NCI-H748 (cell line): ENCODE measurements around the gene INHBB.
"Not testable (repeated sequence)": the region's sequence is repeated elsewhere in the genome, so short reads cannot be mapped to it uniquely, and the experiment has no call there.

Experiments
- DNase-seq: peaks from one replicate; lab custom pipeline; 2025; ENCODE audit not compliant: unreplicated experiment; lab: John Stamatoyannopoulos, UW

The INHBB gene

GRCh38 chr2:120376679-120377640 is 31.0 kb downstream of the INHBB start:
- DNase-seq: no peak

DNA sequence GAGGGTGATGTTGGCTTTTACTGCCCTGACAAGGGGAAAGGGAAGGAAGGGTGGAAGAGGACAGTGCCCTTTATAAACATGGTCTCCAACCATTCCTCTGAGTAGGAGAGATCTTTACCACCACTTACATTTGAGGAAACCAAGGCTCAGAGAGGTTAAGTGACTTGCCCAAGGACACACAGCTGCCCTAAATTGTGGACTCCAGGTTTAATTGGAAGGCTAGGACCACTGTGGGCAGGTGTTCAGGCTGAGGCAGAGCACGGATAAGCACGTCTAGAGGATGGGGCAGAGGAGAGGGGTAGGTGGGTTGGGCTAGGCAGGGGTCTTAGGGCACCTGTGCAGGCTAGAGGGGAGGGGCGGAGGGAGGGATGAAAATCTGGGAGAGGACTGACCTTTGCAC is 32.7 kb downstream of the INHBB start:
- no peak for DNase-seq

DNA sequence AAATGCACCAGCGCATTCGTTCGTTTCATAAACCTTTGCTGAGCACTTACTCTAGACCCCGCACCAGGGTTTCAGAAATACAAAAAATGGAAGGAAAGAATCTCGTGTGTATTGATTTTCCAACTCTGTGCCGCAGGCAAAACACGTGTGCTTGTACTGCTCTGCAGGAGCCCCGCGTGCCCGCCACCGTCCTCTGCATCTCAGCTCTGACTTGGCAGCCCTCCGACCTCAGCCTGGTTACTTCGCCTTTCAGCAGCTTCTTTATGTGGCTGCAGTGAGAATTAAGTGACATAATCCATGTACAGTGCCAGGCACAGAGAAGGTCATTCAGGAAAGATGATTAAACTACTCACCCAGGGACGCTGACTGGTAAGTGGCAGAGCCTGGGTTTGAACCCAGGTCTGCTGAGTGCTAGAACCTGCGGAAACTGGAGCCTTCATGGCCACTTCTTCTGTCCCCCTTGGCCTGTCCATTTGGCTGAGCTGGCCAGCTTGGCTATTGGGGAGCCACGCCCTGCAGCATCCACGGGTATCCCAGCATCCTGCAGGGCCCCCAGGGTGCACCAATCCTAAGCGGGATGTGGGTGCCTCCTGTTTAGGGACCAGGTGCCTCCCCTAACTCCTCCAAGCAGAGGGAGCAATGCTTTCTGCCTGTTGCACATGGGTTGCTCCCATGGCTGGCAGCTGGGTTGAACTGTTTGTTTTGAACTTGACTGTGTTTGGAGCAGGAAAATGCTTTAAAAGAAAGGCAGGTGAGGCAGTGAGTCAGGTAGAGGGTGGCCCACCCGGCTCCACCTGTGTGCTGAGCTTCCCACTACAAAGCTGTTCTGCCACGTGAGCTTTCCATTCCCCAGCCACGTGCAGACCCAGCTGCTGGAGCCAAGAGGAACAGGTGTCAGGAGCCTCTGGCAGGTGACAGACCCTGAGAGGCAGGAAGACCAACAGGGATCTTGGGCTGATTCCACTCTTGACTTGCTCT is 34.3 kb downstream of the INHBB start:
- peak; percentile 95 for DNase-seq

DNA sequence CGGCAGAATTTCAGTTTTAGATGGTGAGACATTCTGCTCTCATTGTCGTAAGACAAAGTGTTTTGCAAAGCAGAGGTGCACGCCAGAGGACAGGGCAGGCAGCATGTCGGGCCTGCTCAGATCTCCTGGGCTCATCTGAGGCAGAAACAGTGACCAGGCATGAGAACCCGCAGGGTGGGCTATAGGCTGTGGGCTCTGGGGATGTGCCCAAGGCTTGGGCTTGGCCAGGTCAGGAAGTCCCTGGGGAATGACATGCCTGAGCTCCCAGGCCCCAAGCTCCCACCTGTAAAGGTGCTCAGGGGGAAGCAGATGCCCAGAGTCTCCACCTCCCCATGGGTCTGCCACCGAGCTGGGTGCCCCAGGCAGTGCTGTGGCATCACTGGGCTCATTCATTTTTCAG is 35.3 kb downstream of the INHBB start:
- DNase-seq: no peak

DNA sequence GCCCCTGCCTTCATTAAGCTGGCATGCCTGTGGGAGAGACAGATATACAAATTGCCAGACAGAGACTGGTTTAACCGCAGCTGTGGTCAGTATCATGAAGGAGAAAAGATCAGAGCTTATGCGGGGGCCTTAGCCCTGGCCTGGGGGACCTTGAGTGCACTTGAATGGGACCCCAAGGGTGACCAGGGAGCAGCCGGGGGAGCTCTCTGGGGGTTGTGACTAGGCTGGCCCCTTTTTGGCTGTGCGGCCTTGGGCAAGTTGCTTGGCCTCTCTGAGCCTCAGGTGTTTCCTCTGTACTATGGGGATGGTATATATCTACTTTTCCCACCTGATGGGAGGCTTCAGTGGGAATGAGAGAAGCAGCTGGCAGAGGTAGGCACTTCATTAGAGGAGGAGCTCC is 35.7 kb downstream of the INHBB start:
- peak; percentile 9 for DNase-seq

GRCh38 chr2:120382541-120383144 is 36.7 kb downstream of the INHBB start:
- no peak for DNase-seq

DNA sequence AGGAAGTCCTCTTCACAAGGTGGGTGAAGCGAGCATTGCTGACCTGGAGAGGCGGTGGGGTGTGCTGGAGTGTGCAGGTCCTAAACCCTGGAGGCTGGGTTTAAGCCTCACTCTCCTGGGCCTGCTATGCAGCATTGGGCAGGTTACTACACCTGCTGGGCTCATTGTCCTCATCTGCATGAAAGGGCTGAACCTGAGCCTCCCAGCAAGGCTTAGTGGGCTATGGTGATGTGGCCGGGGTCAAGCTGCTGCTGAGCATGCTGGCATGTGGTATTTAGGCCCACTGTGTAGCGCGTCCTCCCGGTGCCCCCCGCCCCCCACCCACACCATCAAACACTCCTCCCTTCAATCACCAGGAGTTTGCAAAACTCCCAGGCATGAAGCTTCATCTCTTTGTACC is 37.3 kb downstream of the INHBB start:
- DNase-seq: no peak

- no peak for DNase-seq
Measured at GRCh38 chr2:120383631-120384340, 37.9 kb downstream of the INHBB start.

- no peak for DNase-seq
Measured at GRCh38 chr2:120384486-120385354, 38.8 kb downstream of the INHBB start.

GRCh38 chr2:120385355-120386127 is 39.6 kb downstream of the INHBB start:
- DNase-seq: no peak

- DNase-seq: no peak
Measured at GRCh38 chr2:120388222-120389035, 42.5 kb downstream of the INHBB start.

DNA sequence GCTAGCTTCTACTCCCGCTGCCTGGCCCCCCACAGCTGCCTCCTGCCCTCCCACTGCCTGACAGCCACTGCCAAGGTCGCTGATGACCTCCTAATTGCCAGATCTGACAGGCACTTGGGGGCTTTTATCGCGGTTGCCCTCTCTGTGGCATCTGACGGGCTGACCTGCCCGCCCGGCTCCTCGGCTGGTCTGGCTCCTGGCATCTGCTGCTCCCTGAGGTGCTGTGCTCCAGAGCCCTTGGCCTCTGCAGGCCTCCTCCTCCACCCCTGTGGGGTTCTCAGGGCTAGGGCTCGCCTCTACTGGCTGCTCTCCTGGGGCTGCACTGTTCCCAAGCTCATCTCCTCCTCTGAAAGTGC is 43.1 kb downstream of the INHBB start:
- DNase-seq: no peak

DNA sequence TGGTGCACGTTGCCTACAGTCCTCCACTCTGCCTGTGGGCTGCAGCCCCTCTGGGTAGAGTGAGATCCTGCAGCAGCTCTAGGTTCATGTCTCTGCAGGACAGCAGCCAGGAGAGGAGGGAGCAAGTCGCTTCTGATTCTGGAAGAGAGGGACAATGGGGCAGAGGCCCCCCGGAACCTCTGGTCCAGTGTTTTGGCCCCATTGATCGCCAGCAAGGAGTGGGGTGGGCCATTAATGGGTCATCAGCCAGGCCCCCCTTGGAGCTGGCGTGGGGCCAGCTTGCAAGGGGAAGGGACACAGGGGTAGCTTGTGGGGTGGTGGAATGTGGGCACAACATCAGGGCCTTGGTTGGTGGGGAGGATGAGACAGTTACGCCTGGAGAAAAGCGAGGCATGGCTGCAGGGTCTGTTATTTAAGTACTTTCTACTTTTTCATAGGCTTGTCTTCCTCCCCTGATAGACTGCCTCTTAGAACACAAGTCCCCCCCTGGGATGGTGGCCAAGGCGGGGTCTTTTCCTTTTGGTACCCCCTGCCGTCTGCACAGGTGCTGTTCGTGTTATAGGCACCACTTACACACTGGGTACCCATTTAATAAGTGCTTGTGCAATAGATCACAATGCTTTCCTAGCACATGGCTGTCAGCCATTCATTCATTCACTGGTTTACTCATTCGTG is 44.6 kb downstream of the INHBB start:
- DNase-seq: no peak

- DNase-seq: not testable (repeated sequence)
Measured at GRCh38 chr2:120391382-120391781, 45.4 kb downstream of the INHBB start.

DNA sequence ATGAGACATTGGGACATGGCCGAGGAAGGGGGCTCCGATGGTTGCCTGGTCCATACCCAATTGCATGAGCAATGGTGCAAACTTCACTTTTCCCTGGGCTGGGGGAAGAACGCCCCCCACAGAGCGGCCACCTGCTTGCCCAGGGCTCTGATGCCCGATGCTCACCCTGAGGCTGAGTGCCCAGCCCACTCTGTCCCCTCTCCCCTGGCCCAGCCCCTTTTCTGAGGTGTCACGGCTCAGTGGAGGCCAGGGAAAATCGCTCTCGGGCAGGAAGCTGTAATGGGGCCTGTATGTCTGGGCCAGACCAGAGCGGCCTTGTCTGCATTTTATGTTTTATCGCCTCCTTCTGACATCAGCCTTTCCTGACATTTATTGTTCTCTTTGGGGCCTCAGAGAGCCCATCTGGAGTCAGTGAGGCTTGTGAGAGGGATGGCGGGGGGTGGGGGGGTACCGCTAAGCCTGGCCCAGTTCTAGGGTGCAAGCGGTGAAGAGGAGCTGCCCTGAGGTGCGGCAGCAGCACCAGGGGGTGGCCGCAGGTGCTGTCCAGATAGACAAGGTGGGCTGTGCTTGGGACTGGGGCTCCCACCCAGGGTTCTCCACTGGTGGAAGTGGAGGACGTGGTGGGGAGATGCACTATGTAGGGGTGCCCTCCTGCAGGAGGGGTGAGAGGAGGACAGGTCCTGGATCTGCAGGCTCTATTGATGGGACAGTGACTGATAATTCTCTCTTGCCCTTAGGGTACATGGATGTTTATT is 46.2 kb downstream of the INHBB start:
- DNase-seq: no peak

DNA sequence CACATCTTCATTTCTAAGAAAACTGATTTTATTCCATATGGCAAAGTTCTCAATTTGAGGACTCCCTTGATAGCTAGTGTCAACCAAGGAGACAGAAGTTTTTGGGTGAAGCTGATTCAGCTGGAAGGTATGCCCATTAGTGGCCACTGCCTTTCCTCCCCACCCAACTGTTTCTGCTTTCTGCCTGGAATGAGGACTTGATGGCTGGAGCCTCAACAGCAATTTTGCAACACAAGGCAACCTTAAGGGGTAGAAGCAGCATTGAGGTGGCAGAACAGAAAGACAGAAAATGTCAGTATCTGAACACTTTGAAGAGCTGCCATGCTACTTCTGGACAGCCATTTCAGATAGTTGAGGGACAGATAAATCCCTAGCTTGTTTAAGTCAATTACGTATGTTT is 47.0 kb downstream of the INHBB start:
- no peak for DNase-seq

GRCh38 chr2:120393456-120393855 is 47.5 kb downstream of the INHBB start:
- DNase-seq: no peak
